ENCODE data around the gene RPL27.

DNA sequence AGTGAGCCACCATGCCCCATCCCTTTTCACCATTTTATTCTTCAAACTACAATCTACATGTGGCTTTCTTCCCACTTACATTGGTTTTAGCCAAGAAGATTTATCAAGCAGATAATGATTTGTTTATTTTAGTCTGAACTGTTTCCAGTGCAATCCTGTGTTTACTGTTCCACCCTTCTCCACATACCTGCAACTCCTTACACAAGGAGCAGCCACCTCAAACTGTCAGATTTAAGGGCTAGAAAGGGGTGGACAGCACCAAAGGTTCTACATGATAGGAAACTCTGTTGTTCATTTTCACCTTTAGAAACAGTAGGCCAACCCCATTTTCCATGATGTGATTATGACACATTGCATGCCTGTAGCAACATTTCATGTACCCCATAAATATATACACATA is 16.0 kb upstream of the RPL27 start:
- TF ChIP-seq GABPA (IDR thresholded peaks at IDR 0.05; ENCODE audit: low read depth) (no peak), SPI1 (IDR thresholded peaks at IDR 0.05; ENCODE audit: borderline replicate concordance, low read depth) (no peak), POLR2AphosphoS5 (IDR thresholded peaks at IDR 0.05; ENCODE audit: low read depth) (no peak)
- TF ChIP-seq, protein P1, sequence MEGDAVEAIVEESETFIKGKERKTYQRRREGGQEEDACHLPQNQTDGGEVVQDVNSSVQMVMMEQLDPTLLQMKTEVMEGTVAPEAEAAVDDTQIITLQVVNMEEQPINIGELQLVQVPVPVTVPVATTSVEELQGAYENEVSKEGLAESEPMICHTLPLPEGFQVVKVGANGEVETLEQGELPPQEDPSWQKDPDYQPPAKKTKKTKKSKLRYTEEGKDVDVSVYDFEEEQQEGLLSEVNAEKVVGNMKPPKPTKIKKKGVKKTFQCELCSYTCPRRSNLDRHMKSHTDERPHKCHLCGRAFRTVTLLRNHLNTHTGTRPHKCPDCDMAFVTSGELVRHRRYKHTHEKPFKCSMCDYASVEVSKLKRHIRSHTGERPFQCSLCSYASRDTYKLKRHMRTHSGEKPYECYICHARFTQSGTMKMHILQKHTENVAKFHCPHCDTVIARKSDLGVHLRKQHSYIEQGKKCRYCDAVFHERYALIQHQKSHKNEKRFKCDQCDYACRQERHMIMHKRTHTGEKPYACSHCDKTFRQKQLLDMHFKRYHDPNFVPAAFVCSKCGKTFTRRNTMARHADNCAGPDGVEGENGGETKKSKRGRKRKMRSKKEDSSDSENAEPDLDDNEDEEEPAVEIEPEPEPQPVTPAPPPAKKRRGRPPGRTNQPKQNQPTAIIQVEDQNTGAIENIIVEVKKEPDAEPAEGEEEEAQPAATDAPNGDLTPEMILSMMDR (IDR thresholded peaks at IDR 0.05; ENCODE audit: insufficient read depth, low read length): no peak
- TF ChIP-seq, protein P2, sequence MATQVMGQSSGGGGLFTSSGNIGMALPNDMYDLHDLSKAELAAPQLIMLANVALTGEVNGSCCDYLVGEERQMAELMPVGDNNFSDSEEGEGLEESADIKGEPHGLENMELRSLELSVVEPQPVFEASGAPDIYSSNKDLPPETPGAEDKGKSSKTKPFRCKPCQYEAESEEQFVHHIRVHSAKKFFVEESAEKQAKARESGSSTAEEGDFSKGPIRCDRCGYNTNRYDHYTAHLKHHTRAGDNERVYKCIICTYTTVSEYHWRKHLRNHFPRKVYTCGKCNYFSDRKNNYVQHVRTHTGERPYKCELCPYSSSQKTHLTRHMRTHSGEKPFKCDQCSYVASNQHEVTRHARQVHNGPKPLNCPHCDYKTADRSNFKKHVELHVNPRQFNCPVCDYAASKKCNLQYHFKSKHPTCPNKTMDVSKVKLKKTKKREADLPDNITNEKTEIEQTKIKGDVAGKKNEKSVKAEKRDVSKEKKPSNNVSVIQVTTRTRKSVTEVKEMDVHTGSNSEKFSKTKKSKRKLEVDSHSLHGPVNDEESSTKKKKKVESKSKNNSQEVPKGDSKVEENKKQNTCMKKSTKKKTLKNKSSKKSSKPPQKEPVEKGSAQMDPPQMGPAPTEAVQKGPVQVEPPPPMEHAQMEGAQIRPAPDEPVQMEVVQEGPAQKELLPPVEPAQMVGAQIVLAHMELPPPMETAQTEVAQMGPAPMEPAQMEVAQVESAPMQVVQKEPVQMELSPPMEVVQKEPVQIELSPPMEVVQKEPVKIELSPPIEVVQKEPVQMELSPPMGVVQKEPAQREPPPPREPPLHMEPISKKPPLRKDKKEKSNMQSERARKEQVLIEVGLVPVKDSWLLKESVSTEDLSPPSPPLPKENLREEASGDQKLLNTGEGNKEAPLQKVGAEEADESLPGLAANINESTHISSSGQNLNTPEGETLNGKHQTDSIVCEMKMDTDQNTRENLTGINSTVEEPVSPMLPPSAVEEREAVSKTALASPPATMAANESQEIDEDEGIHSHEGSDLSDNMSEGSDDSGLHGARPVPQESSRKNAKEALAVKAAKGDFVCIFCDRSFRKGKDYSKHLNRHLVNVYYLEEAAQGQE (IDR thresholded peaks at IDR 0.05; ENCODE audit: insufficient replicate concordance, low read depth): no peak
